Measurements from ENCODE around the gene ATP5F1A. TPM values are rescaled to one million over a fixed set of nuclear protein-coding genes. Genes with fewer than 3 reads are reported as not detected.
"Not testable (repeated sequence)": the region's sequence is repeated elsewhere in the genome, so short reads cannot be mapped to it uniquely, and the experiment has no call there.

Gene ATP5F1A
- total and polyA plus RNA-seq, 8 donors = 89.3 to 223 (median 198) TPM

- no peak for FAIRE-seq
- Histone ChIP-seq H3K9me3 (no peaks in the 10 kb centered on the region), H3K27ac (no peak overlapping the region), H3K4me3 (no peak overlapping the region), H3K36me3 (peaks cover 0 to 8% (median 6%) of the 10 kb centered on the region in 3 donors), H3K27me3 (no peaks in the 10 kb centered on the region), H3K4me1 (no peaks in the 10 kb centered on the region)
- DNase-seq = no peak
- no peak for ATAC-seq
- intact Hi-C loops (cut with DNase I) = no loop called here
- 87 to 90% methylated on average over 3 of the region's 3 CpGs for WGBS, 2 donors
- no peak for TF ChIP-seq CTCF (IDR thresholded peaks at IDR 0.05)
Measured at GRCh38 chr18:46133534-46133933, 35.4 kb upstream of the ATP5F1A start.

- H3K36me3 ChIP-seq = peaks cover 0 to 18% (median 6%) of the 10 kb centered on the region in 3 donors
- H3K4me1 ChIP-seq; H3K4me3 ChIP-seq; DNase-seq; intact Hi-C loops (cut with DNase I); H3K27ac ChIP-seq; H3K9me3 ChIP-seq; FAIRE-seq; ATAC-seq; H3K27me3 ChIP-seq: not testable (repeated sequence)
- 97 to 100% methylated on average over 8 of the region's 8 CpGs for WGBS, 2 donors
Measured at GRCh38 chr18:46130549-46130948, 32.5 kb upstream of the ATP5F1A start.

GRCh38 chr18:46130061-46130460 is 32.0 kb upstream of the ATP5F1A start:
- no peak for ATAC-seq
- WGBS, 2 donors = 95 to 96% methylated on average over 2 of the region's 2 CpGs
- Histone ChIP-seq H3K9me3 (no peaks in the 10 kb centered on the region), H3K4me3 (no peak overlapping the region), H3K27me3 (no peaks in the 10 kb centered on the region), H3K36me3 (peaks cover 0 to 20% (median 6%) of the 10 kb centered on the region in 3 donors), H3K4me1 (no peaks in the 10 kb centered on the region), H3K27ac (no peak overlapping the region)
- no peak for TF ChIP-seq CTCF (IDR thresholded peaks at IDR 0.05)
- no peak for DNase-seq
- no peak for FAIRE-seq
- intact Hi-C loops (cut with DNase I) = no loop called here

- H3K4me3 ChIP-seq; H3K27ac ChIP-seq; ATAC-seq; H3K9me3 ChIP-seq; DNase-seq; FAIRE-seq; H3K27me3 ChIP-seq; intact Hi-C loops (cut with DNase I); H3K4me1 ChIP-seq: not testable (repeated sequence)
- WGBS, 2 donors = 96 to 100% methylated on average over 4 of the region's 4 CpGs
- H3K36me3 ChIP-seq = peaks cover 0 to 20% (median 9%) of the 10 kb centered on the region in 3 donors
Measured at GRCh38 chr18:46126625-46127024, 28.5 kb upstream of the ATP5F1A start.

GRCh38 chr18:46113751-46114150 is 15.7 kb upstream of the ATP5F1A start:
- Histone ChIP-seq H3K4me1 (no peaks in the 10 kb centered on the region), H3K9me3 (no peaks in the 10 kb centered on the region), H3K4me3 (no peak overlapping the region), H3K36me3 (no peaks in the 10 kb centered on the region), H3K27me3 (no peaks in the 10 kb centered on the region), H3K27ac (no peak overlapping the region)
- ATAC-seq = no peak
- DNase-seq = no peak
- FAIRE-seq = no peak
- WGBS, 2 donors = 91 to 94% methylated on average over 1 of the region's 1 CpG
- intact Hi-C loops (cut with DNase I) = no loop called here
- TF ChIP-seq CTCF (IDR thresholded peaks at IDR 0.05) = no peak

GRCh38 chr18:46110406-46110805 is 12.3 kb upstream of the ATP5F1A start:
- Histone ChIP-seq H3K27ac (no peak overlapping the region), H3K4me3 (no peak overlapping the region), H3K27me3 (no peaks in the 10 kb centered on the region), H3K4me1 (no peaks in the 10 kb centered on the region), H3K36me3 (no peaks in the 10 kb centered on the region), H3K9me3 (no peaks in the 10 kb centered on the region)
- DNase-seq = no peak
- no peak for ATAC-seq
- no peak for FAIRE-seq
- intact Hi-C loops (cut with DNase I) = no loop called here
- no peak for TF ChIP-seq CTCF (IDR thresholded peaks at IDR 0.05)
- 94 to 99% methylated on average over 3 of the region's 3 CpGs for WGBS, 2 donors

All from pancreas (tissue), 10 donors.